Tibial artery (tissue), 4 donors: ENCODE data around the gene SEC14L5.

Experiments
- DNase-seq, 2 donors: peaks; one replicate each; pipeline ENCODE4 v3.0.0-alpha.2; 2019
- H3K27ac ChIP-seq, 2 donors: fragments of 200-600 bp; sonication (generic) in 1 of 2; 1 replicate in 1 of 2; 2 replicates in 1 of 2; pipeline ENCODE4 v1.5.1; 2018 to 2019; ENCODE audit warnings: mild to moderate bottlenecking in 1 of 2
- H3K27me3 ChIP-seq, 2 donors: fragments of 200-600 bp; sonication (generic) in 1 of 2; one replicate each; pipeline versions ENCODE4 v1.5.1 to v1.6.0; 2016 to 2019
- H3K36me3 ChIP-seq, 3 donors: fragments of 200-600 bp; sonication (generic) in 2 of 3; one replicate each; pipeline ENCODE4 v1.5.1; 2016 to 2019; ENCODE audit warnings: mild to moderate bottlenecking in 2 of 3
- H3K4me1 ChIP-seq, 4 donors: fragments of 200-600 bp; sonication (generic) in 2 of 4; 1 replicate in 3 of 4; 2 replicates in 1 of 4; pipeline ENCODE4 v1.5.1; 2016 to 2019
- H3K4me3 ChIP-seq, 2 donors: fragments of 200-600 bp; sonication (generic) in 1 of 2; 1 replicate in 1 of 2; 2 replicates in 1 of 2; pipeline ENCODE4 v1.5.1; 2018 to 2019; ENCODE audit warnings: mild to moderate bottlenecking in 2 of 2
- H3K9me3 ChIP-seq, 3 donors: fragments of 200-600 bp; sonication (generic) in 1 of 3; one replicate each; pipeline ENCODE4 v1.5.1; 2016 to 2019
- CTCF ChIP-seq, 2 experiments: fragments of 200-600 bp in 1 of 2; fragments of 450-650 bp in 1 of 2; IDR thresholded peaks; one replicate each; pipeline ENCODE4 v1.5.1; 2017 to 2019; ENCODE audit warnings: antibody characterized with exemption in 2 of 2, mild to moderate bottlenecking in 1 of 2, moderate library complexity in 1 of 2
- intact Hi-C: fragments of 100-400 bp; cut with DNase I; formaldehyde crosslinking; loops from one replicate; pipeline ENCODE4 v1.15.0; 2023; ENCODE audit warnings: low total_unique reads

Gene SEC14L5

GRCh38 chr16:4990415-4990814 lies 32.3 kb downstream of the SEC14L5 start:
- no peak overlapping the region for H3K27ac ChIP-seq
- H3K9me3 ChIP-seq: no peaks in the 10 kb centered on the region
- DNase-seq: no peak
- H3K4me3 ChIP-seq: no peak overlapping the region
- no peak for TF ChIP-seq CTCF (IDR thresholded peaks at IDR 0.05)
- H3K4me1 ChIP-seq: peaks cover 0 to 4% (median 0%) of the 10 kb centered on the region in 4 donors
- intact Hi-C loops: no loop called here
- H3K36me3 ChIP-seq: no peaks in the 10 kb centered on the region
- H3K27me3 ChIP-seq: peaks cover 0 to 53% of the 10 kb centered on the region in 2 donors

GRCh38 chr16:4991754-4992153 lies 33.6 kb downstream of the SEC14L5 start:
- Histone ChIP-seq H3K4me1 (peaks cover 0 to 4% (median 0%) of the 10 kb centered on the region in 4 donors), H3K27me3 (peaks cover 0 to 48% of the 10 kb centered on the region in 2 donors), H3K4me3 (no peak overlapping the region), H3K36me3 (no peaks in the 10 kb centered on the region), H3K27ac (no peak overlapping the region), H3K9me3 (no peaks in the 10 kb centered on the region)
- DNase-seq: no peak
- no peak for TF ChIP-seq CTCF (IDR thresholded peaks at IDR 0.05)
- intact Hi-C loops: no loop called here

- DNase-seq: no peak
- Histone ChIP-seq H3K4me1 (no peaks in the 10 kb centered on the region), H3K36me3 (no peaks in the 10 kb centered on the region), H3K27me3 (peaks cover 0 to 17% of the 10 kb centered on the region in 2 donors), H3K27ac (no peak overlapping the region), H3K9me3 (no peaks in the 10 kb centered on the region), H3K4me3 (no peak overlapping the region)
- no peak for TF ChIP-seq CTCF (IDR thresholded peaks at IDR 0.05)
- intact Hi-C loops: no loop called here
Observed at GRCh38 chr16:4994719-4995434, 36.7 kb downstream of the SEC14L5 start.

- Histone ChIP-seq H3K36me3 (no peaks in the 10 kb centered on the region), H3K27ac (no peak overlapping the region), H3K4me3 (no peak overlapping the region), H3K27me3 (peaks cover 0 to 14% of the 10 kb centered on the region in 2 donors), H3K9me3 (no peaks in the 10 kb centered on the region), H3K4me1 (no peaks in the 10 kb centered on the region)
- no peak for DNase-seq
- TF ChIP-seq CTCF (IDR thresholded peaks at IDR 0.05): no peak
- intact Hi-C loops: no loop called here
Observed at GRCh38 chr16:5000573-5001001, 42.5 kb downstream of the SEC14L5 start.

GRCh38 chr16:5001571-5001970 lies 43.4 kb downstream of the SEC14L5 start:
- peaks cover 0 to 14% of the 10 kb centered on the region in 2 donors for H3K27me3 ChIP-seq
- DNase-seq: no peak

More at GRCh38 chr16:5001571-5001970, 43.4 kb downstream of the SEC14L5 start:
- H3K9me3 ChIP-seq: no peaks in the 10 kb centered on the region
- no peaks in the 10 kb centered on the region for H3K36me3 ChIP-seq
- H3K27ac ChIP-seq: no peak overlapping the region
- no peaks in the 10 kb centered on the region for H3K4me1 ChIP-seq
- no peak overlapping the region for H3K4me3 ChIP-seq
- TF ChIP-seq CTCF (IDR thresholded peaks at IDR 0.05): no peak
- intact Hi-C loops: no loop called here
